ENCODE measurements around the gene GOLT1A. TPM values are rescaled to one million over a fixed set of nuclear protein-coding genes. Genes with fewer than 3 reads are reported as not detected.

The GOLT1A gene
- total and polyA plus RNA-seq, 2 of the 8 experiments (the other 6 are each of a cell fraction or from before 2014, with no cell fraction given), result 7.5 to 8.5 TPM

GRCh38 chr1:204186597-204186996 lies 27.2 kb downstream of the GOLT1A start (continued):
- TF ChIP-seq RAD21 (IDR thresholded peaks at IDR 0.05 in 1 of 2, conservative IDR thresholded peaks at IDR 0.05 in 1 of 2; ENCODE audit: low read depth in 2 of 2, low read length in 2 of 2), result no peak
